ENCODE results near the gene EPS15.
"Not testable (repeated sequence)": the region's sequence is repeated elsewhere in the genome, so short reads cannot be mapped to it uniquely, and the experiment has no call there.

Gene EPS15

DNA sequence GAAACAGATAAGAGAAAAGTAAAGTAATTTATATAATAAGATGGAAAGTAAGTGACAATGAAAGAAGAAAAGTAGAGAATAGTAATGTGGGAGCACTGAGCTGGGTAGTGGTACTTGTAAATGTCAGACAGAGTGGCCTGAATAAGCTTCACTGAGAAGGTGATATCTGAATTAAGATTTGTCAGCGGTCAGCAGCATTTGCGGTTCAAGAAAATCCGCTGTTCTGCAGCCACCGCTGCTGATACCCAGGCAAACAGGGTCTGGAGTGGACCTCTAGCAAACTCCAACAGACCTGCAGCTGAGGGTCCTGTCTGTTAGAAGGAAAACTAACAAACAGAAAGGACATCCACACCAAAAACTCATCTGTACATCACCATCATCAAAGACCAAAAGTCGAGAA lies 132.8 kb downstream of the EPS15 start:
- not testable (repeated sequence) for DNase-seq

DNA sequence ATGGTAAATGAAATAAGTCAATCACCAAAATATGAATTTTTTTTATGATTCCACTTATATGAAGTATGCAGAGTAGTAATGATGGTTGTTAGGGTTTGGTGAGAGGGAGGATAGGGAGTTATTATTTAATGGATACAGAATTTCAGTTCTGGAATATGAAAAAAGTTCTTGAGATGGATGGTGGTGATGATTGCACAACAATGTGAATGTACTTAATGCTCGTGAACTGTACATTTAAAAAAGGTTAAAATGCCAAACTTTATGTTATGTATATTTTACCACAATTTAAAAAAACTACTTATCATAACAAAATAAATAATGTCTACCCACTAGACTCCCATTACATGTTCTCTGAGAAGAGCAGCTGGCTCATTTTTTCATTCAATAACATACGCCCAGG lies 133.3 kb downstream of the EPS15 start:
- DNase-seq = no peak

DNA sequence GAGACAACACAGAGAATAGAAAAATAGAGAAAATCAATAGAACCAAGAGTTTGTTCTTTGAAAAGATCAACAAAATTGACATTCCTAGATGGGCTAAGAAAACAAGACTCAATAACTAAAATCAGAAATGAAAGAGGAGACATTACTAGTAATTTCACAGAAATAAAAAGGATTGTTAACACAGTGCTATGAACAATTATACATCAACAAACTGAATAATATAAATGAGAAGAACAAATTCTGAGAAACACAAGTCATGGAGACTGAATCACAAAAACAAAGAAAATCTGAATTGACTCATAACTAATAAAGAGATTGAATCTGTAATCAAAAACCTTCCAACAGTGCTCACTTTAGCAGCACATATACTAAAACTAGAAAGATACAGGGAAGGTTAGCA lies 137.1 kb downstream of the EPS15 start:
- DNase-seq = no peak

DNA sequence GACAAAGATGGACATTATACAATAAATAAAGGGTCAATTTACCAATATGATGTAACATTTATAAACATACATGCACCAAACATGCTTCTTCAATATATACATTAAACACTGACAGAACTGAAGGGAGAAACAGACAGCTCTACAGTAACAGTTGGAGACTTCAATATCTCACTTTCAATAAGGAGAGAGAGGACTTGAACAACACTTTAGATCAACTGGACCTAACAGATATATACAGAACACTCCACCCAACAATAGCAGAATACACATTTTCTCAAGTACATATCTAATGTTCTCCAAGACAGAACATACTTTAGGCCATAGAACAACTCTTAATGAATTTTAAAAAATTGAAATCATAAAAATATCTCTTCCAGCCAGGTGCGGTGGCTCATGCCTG lies 138.1 kb downstream of the EPS15 start:
- no peak for DNase-seq

DNA sequence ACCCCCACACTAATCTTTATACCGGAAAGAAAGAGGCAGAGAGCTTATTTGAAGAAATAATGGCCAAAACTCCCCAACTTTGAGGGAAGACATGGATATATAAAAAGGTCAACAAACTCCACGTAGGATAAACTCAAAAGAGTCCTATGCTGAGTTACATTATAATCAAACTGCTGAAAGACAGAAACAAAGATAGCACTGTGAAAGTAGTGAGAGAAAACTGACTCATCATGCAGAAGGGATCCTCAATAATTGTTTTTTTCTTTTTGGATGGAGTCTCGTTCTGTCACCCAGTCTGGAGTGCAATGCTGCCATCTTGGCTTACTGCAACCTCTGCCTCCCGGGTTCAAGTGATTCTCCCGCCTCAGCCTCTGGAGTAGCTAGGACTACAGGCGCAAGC lies 140.2 kb downstream of the EPS15 start:
- DNase-seq = no peak

DNA sequence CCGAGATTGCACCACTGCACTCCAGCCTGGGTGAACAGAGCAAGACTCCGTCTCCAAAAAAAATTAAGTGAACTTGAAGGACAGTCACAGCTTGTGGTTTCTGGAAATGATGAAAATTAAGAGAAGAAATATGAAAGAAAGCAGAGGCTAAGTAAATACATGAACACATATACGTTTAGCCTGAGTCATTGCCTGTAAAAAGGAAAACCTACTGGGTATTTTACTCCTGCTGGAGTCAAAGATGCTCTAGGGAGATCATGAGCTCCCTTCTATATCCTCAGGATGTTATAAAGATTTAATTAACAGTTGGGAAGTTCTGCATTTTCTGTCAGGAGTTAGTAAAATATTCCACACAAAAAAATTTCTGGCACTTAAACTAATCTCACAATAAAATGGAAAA lies 145.2 kb downstream of the EPS15 start:
- no peak for DNase-seq

DNA sequence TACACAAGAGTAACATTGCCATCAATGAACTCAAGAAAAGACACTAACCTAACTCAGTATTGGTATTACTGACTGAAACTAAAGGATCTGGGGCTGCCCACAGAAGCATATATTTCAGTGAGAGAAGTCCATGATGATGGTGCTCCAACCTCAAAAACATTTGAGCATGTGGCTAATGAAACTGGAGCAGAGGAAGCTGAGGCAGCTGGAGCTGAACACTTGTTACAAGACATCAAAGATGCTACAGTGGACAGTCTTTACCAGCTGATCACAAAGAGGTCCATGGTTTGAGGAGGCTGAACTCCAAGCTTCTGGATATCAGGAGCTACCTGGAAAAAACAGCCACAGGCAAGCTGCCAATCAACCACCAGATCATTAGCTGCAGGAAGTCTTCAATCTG lies 146.5 kb downstream of the EPS15 start:
- DNase-seq = no peak

DNA sequence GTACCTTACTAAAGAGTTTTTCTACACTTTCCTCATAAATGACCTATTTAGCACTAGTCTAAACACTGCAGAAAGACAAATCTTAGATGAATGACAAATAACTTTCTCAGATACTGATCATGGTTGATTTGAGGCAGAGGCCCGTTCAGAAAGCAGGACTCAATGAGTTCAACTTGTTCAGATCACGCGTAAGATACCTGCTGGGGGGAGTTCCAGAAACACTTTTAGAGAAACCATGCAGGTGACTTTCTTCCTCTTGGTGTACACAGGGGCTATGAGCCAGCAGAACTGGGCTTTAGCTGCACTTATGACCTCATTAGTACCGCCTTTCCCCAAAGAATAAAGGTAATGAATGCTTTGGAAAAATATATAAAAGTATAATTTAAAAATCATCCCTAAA lies 149.9 kb downstream of the EPS15 start:
- DNase-seq = no peak

DNA sequence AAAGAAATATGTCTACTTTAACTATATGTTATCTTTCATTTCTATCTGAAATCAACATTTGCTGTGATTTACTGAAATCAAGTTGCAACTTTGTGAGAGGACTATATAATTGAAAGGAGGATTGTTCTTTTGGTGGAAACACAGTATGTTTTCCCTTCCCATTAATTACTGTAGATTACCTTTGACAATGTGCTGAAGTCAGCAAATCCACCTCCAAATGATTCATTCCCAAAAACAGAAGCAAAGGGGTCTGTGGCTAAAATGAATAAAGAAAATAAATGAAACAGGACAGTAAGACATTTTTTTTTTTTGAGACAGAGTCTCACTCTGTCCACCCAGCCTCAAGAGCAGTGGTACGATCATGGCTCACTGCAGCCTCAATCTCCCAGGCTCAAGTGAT lies 153.3 kb downstream of the EPS15 start:
- no peak for DNase-seq

DNA sequence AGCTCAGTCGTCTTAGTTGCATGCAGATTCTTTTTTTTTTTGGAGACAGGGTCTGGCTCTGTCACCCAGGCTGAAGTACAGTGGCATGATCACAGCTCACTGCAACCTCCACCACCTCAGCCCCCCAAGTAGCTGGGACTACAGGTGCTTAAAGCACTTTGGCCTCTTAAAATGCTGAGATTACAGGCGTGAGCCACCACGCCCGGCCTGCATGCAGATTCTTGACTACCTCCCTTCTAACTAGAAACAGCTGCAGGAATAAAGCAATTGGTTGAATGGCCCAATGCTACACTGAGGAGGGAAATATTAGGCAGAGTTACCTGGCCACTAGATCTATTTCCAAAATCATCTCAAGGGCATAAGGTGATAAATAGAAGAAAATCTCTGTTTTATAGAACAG lies 159.2 kb downstream of the EPS15 start:
- no peak for DNase-seq

DNA sequence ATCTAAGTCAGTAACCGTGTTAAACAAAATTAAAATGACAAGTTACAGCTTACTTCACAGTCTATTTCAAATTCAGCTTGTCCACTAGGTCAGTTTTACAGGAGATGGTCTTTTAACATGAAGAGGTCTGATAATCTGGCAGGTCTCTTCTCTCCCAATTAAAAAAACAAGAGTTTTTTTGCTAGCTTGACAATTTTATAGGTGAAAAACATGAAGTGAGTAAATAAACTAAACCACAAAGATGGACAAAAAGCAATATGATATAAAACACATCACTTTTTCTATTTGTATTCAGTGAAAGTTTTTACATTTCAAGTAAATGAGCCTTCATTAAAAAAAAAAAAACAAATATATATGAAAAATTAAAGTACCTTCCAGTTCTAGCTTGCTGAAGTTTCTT lies 163.7 kb downstream of the EPS15 start:
- no peak for DNase-seq

DNA sequence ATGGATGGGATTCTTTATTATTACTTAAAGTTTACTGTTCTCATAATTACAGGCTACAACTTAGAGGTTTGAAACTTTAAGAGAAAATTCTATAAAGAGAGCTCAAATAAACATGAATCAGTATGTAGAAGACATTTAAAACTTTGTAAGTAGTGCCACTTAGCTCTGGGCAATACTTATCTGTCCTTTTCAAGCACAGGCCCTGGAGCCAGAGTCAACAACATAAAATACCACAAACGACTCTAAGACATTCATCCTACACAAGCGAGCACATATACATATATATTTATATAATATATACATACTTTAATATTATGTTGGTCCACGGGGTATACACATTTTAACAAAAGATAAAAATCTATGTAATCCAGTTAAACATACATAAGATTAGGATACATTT lies 164.7 kb downstream of the EPS15 start:
- no peak for DNase-seq

DNA sequence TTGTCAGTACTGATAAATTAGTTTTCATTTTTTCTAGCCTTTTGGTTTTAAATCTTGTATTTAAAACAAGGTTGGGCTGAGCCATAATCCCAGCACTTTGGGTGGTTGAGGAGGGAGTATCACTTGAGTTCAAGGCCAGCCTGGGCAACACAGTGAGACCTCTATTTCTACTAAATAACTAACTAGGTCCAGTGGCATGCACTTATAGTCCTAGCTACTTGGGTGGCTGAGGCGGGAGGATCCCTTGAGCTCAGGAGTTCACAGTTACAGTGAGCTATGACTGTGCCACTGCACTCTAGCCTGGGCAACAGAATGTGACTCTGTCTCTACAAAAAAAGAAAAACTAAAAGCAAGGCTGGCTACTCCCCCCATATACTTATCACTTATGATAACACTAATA lies 167.2 kb downstream of the EPS15 start:
- DNase-seq = no peak

DNA sequence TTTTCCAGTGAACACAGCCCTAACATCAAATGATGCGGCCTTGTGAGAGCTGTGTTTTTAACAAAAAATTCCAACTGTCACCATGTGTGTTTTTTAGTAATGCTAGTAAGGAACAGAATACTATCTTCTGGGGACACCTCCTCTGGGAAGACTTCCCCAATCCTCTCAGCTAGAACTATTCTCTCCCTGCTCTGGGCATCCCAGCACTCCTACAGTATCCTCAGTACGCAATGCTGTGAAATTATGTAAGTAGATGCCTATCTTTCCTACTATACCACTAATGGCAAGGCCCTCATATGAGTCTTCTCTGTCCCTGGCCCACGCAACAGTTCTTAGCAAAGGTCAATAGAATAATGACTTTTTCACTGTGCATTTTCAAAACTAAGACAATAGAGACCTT lies 169.2 kb downstream of the EPS15 start:
- no peak for DNase-seq

DNA sequence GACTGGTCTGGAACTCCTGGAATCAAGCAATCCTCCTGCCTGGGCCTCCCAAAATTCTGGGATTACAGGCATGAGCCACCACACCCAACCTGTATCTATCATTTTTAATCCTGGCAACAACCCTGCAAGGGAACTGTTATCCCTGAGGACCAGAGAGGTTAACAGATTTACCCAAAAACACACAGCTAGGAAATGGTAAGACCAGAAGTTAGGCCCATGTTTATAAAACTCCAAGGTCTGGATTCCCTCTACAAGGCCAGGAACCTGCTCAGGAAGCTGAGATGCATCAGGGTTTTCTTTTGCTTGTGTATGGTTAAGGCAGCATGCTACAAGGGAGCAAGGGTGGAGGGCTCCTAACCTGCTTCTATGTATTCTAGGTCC lies 170.9 kb downstream of the EPS15 start:
- DNase-seq = no peak

DNA sequence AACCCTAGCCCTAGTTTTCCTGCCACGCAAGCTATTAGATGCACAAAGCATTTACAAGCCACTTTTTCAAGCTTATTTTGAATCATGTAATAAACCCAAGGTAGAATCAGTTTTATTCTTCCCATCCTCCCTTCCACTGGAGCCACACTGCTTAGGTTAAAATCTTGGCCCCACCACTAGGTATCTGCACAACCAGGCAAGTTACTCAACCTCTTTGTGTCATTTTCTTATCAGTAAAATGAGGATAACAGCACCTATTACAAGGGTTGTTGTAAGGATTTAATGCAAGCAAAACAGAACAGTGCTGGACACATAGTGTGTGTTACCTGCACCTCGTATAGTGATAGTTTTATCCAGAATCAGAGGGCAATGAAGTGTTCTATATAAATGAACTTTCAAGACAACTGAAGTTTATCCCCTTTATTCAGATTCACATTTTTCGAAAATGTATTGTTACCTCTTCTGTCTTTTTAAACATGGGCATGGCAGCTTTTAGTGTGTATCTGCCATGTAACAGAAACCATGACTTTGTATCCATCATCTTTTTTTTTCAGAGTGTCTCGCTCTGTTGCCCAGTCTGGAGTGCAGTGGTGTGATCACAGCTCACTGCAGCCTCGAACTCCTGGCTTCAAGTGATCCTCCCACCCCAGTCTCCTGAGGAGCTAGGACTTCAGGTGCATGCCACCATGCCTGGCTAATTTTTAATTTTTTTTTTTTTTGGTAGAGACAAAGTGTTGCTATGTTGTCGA lies 171.5 kb downstream of the EPS15 start:
- DNase-seq = no peak

DNA sequence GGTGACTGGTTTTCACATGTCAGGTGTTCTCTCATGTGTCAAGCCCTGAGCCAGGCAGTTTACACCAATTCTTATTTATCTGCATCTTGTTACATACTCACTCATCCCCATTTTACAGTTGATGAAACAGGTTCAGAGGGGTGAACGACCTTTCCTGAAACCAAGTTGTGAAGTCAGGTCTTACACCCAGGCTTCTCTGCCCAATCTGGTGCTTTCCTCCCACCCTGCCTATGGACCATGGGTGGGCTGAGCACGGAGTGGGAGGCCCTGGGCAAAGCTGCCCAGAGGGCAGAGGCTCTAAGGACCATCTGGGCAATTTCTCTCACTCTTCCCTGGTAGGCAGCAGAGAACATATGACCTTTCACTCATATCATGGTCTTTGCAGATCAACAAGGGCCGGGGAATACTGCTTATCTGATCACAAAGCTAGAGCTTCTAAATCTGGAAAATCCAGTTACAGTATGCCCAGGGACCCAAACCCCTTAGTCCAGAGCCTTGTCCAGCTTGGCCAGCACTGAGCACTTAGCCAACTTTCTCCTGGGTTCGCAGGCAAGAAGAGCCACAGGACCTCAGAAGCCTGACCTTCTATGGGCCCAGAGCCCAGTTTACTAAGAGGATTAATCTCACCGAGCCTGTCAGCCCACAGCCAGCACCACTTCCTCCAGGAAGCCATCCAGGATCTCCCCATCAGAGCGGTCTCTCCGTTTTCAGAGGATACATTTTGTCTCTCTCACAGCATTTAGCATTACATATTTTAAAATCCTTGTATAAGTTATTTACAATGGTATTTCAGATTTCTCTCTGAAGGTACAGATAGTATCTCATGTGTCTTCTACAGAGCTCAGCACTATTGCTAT lies 172.8 kb downstream of the EPS15 start:
- DNase-seq = no peak

DNA sequence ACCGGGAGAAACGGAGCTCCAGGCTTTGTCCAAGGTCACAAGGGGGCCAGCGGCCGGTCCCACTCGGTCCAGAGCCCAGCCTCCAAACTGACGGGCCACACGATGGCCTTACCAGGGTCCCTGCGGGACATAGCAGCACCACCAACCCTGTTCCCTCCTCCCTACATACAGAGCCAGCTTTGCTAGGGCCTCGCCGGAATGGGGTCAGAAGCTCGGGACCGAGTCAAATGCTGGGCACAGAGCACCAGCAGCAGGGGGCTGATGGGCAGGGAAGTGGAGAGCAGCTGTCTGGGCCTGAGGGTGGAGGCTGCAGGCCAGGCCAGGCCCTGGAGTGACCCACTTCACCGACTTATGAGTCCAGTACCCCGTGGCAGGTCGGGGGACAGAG lies 173.8 kb downstream of the EPS15 start:
- no peak for DNase-seq

DNA sequence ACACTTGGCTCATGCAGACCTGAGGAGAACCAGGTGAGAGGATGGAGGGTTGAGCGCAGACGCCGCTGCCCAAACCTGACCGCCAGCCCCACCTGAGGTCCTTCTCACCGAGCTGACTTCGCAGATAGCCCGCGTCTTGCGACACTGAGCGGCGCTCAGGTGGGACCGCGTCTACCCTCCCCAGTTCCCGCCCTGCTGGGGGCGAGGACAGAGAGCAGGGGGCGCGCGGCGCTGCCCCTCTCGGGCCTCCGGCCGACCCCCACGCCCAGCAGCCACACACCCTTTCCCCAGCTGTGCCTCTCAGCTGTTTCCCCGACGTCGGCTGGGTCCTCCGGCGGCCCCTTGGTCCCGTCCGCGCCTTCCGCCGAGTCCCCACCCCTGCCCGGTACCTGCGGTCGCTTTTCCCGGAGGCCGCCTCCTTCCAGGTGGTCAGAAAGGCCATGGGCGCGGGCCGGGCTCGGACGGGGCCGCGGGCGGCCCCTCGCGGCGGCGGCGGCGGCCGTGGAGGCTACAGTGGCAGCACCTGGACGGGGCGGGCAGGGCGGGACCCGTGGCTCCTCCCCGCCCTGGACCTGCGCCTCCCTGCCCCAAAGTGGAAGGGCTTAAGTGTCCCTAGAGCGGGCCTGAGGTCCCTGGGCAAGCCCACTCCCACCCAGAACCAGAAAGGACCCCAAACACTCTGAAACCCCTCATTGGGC lies 174.3 kb downstream of the EPS15 start:
- no peak for DNase-seq

DNA sequence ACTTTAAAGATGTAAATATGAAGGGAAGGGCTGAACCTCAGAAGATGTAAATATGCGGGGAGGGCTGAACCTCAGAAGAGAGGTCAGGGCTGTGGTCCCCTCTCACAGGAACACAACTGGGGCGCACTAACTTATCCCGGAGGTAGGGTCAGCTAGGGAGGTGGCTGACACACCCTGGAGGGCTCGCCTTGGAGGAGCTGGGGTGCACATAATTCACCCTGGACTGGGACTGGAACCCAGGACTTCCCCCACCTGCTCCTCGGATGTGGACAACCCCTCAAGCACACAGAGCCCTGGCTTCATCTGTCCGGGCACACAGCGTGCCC lies 174.8 kb downstream of the EPS15 start:
- DNase-seq = no peak

DNA sequence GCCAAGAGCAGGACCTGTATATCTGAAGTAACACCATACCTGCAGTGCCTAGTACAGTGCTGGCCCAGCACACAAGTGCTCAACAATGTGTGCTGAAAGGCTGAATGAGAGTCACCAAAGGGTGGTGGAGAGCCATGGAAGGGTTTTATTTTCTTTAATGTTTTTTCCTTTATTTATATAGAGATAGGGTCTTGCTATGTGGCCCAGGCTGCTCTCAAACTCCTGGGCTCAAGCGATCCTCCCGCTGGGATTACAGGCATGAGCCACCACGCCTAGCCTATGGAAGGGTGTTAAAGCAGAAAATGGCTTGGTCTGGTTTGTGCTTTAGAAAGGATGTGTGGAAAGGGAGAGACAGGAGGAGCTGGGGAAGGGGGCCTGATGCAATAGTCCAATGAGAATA lies 175.4 kb downstream of the EPS15 start:
- no peak for DNase-seq

DNA sequence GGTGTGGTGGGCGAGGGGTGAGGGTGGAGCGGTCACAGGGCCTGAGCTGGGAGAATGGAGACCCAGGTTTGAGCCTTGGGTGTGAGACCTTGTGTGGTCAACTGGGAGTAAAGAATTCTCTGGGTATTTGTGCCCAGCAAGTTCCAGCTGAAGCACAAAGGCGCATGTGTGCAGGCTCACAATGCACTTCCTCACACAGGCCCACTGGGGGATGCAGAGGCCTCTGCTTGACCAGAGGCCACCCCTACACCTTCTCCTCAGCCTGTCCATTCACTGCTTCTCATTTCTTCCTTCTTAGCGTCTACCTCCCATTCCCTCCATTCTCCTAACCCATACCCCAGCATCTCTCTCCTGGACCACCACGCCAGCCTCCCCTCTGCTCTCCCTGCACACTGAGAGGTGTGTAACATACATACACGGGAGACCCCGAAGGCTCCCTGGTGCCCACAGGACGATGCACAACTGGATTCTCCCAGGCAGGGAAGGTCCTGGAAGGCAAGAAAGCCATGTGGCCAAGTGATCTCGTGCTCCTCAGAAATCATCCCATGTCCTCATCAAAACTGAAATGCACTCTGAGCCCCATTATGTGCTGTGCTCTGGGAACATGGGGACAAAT lies 176.4 kb downstream of the EPS15 start:
- DNase-seq = no peak

All from amygdala (tissue), 56 donors.